ENCODE measurements around the gene YWHAQ.
A peak's percentile ranks its signal among the peaks of the same experiment; 100 is the strongest.
"Not testable (repeated sequence)": the region's sequence is repeated elsewhere in the genome, so short reads cannot be mapped to it uniquely, and the experiment has no call there.

Gene YWHAQ

DNA sequence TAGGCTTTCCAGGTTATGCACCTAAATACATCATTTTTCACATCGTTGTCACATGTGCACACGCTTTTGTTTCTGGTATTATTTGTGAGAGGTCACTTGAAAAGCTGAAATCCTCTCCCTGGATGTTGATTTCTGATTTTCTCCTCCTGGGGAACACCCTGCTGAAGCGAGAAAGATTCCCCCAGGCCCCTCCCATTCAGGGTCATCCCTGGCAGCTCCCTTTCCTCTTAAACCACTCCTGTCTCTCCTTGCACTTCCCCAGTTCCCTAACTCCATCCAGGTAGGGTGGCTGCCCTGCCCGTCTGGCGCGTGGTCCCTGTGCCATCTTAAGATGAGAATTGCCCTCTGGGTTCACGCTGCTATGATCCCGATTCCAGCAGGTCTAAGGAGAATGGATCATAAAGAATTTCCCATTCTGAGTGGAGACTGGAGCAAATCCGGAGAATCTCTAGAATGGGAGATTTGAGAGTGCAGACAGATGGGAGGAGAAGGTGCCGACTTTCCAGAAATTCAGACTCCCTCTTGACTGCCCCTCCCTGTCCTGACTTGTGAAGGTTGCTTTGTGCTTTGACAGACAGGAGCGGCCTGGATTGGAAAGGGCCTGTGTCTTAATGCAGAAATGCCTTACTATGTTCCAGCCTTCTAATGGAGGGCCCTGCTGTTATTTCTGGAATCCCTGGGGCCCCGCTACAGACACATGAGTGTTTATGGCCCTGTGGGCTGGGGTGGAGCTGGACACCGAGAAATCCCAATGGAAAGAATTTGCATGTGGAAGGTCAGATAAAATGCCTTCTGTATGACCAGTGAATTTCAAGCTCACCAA lies 1.3 kb upstream of the YWHAQ start:
- DNase-seq (ENCODE audit: low read depth) = no peak

DNA sequence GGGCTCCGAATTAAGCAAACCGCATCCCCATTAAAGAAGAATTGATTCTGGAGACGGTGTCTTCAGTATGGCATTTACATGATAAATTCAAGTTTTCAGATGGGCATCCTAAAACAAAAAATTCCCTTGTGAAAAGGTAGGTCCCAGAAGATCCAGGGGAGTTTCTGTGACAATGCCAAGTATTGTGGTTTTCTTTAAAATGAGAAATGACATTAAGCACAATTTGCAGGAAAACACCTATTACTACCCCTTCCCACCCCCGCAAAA lies 689 bp upstream of the YWHAQ start:
- no peak for DNase-seq (ENCODE audit: low read depth)

DNA sequence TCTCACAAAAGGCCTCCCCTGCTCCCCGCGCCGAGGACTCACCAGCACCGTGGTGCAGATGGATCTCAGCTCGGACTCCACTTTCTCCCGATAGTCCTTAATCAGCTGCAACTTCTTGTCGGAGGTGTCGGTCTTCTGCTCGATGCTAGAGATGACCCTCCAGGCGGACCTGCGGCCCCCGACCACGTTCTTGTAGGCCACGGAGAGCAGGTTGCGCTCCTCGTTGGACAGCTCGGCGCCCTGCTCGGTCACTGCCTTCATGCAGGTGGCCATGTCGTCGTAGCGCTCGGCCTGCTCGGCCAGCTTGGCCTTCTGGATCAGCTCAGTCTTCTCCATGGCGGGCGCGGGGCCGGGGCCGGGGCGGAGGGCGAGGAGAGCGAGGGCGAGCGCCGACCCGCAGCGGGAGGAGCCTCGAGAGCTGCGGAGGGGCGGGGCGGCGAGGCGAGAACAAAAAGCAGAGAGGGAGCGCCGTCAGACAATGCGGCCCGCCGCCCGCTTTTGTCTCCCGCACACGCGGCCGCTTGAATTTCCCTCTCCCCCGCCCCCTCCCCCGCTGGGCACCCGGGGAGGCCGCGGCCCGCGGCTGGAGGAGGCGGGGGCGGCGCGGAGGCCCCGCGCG lies 571 bp downstream of the YWHAQ start:
- DNase-seq (ENCODE audit: low read depth) = peak; percentile 62

DNA sequence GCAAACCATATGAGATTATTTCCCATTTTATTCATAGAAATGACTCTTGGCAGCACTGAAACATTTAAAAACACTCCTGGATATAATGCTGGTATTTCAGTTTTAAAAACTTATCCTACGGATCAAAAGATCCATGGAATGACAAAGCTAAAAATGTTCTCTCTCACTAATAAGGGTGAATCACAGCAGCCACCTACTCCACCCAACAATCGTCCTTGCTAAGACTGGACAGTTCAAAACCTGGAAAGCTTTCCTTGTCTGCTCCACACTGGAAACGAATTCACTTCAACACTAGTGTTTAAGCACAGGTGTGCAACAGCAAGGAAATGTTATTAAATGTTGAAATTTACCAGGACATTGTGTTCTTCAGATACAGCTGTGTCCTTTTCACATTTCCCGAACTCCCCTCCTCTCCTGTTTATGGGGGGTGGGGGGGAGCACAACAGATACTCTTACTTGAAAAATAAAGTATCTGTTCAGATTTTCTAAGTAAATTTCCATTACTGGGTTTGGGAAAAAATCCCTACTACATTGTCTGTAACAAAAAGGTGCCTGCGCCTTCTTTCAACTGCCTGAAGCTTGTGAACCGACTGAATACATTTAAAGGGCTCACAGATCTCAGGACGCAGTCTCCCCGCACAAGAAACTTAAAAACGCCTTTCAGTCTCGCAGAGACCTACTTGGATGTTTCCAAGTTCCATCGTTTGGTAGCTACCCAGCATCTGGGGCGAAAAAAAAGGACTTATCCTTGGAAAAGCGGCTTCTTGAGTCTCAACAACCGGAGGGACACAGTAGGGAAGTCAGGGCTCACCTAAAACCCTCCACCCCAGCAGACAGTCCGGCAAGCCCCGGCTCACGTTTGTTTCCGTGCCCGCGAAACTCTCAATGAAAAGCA lies 1.3 kb downstream of the YWHAQ start:
- no peak for DNase-seq (ENCODE audit: low read depth)

DNA sequence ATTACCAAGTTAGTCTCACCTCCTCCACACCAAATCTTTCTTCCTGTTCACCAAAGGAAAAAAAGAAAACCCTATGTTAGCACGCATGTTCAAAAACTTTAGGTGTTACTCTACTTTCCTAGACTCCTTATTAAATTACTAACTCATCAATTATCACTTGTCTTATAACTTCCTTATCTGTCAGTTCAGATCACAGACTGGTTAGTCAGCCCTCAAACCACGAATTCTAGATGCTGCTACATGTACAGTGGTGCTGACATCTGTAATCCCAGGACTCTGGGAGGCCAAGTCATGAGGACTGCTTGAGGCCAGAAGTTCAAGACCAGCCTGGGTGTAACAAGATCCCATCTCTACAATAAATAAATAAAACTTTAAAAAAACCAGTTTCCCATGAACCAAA lies 3.5 kb downstream of the YWHAQ start:
- DNase-seq (ENCODE audit: low read depth) = no peak

DNA sequence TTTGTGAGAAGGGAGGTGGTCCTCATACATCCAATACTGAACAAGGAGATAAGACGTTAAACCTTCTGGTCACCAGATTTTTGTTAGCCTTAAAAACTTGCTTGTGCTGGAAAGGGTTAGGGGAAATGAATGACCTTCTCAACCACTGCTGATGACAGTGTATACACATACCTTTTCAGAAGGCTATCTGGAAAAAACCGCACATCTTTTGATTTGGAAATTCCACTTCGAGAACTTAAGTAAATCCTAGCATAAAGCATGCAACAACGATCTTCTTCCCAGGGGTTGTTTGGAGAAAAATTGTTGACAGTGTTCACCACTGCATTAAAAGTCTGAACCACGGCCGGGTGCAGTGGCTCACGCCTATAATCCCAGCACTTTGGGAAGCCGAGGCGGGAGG lies 7.6 kb downstream of the YWHAQ start:
- DNase-seq (ENCODE audit: low read depth) = no peak

DNA sequence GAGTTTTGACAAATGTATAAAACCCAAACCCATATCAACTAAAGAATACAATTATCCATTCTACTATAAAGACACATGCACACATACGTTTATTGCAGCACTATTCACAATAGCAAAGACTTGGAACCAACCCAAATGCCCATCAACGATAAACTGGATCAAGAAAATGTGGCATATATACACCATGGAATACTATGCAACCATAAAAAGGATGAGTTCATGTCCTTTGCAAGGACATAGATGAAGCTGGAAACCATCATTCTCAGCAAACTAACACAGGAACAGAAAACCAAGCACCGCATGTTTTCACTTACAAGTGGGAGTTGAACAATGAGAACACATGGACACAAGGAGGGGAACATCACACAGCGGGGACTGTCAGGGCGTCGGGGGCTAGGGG lies 9.1 kb downstream of the YWHAQ start:
- not testable (repeated sequence) for DNase-seq (ENCODE audit: low read depth)

DNA sequence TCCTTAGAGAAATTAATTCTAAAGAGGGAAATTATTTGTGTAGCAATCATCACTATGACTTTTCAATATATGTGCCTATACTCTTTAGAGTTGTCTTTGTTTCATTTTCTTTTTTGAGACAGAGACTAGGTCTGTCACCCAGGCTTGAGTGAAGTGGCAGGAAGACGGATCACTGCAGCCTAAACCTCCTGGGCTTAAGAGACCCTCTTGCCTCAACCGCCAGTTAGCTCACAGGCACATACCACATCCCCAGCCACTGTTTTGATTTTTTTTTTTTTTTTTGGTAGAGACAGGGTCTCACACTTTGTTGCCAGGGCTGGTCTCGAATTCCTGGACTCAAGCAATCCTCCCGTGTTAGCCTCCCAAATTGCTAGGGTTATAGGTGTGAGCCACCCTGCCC lies 12.4 kb downstream of the YWHAQ start:
- no peak for DNase-seq (ENCODE audit: low read depth)

DNA sequence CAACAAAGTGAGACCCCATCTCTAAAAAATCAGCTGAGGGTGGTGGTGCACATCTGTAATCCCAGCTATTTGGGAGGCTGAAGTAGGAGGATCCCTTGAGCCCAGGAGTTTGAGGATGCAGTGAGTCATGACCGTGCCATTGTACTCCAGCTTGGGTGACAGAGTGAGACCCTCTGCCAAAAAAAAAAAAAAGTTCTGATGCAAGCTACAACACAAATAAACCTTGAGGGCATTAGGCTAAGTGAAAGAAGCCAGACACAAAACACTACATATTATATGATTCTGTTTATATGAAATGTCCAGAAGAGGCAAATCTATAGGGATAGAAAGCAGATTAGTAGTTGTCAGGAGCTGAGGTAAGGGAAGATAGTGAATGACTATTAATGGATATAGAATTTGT lies 13.0 kb downstream of the YWHAQ start:
- DNase-seq (ENCODE audit: low read depth) = no peak

DNA sequence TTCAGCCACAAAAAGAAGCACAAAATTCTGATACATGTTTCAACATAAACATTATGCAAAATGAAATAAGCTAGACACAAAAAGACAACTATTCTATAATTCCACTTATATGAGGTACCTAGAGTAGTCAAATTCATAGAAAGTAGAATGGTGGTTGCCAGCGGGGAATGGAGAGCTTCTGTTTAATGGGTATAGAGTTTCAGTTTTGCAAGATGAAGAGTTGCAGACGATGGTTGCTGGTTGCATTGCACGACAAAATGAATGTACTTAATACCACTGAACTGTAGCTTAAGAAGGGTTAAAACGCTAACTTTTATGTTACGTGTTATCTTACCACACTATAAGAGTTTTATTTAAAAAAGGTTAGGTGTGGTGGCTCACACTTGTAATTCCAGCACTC lies 13.5 kb downstream of the YWHAQ start:
- DNase-seq (ENCODE audit: low read depth) = no peak

DNA sequence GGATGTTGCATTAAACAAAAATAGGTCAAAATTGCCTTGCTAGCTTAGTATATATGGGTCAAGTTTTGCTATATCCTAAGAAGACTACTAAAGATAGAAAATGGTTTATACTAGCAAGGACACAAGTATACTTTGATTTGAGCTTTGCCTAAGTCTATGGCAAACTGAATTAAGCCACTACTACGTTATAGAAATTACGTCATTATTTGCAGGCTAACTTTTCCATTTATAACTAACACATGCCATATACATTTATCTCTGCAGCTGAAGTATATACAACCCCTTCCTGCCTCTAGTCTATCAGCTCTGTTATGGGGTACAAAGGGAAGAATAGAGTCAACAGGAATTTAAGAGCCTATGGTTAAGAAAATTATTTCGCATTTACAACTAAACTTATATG lies 16.2 kb downstream of the YWHAQ start:
- no peak for DNase-seq (ENCODE audit: low read depth)

DNA sequence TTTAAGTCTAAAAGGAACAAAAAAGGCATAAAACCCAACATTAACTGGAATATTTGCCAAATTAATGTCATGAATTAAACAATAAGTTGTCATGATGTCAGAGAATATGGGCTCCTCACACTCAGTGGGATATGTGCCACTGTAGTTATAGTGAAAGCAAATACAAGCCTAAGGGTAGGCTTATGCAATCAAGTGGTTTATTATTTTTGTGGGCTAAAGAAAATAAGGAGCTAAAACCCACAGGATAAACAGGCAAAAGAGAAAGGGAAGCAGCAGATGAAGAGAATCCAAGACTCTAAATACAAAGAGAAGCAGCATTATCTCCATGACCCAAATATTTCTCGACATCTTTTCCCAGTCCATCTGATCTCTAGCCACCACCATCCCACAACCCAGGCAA lies 17.5 kb downstream of the YWHAQ start:
- DNase-seq (ENCODE audit: low read depth) = no peak

DNA sequence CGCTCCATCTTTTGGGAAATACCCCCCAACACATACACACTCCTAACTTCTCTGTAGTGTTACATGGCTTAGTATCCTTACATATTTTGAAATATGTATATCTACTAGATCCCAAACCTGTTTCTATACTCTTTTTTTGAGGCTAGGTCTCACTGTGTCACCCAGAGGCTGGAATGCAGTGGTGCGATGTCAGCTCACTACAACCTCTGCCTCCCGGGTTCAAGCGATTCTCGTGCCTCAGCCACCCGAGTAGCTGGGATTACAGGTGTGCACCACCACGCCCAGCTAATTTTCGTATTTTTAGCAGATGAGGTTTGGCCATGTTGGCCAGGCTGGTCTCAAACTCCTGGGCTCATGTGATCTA lies 19.3 kb downstream of the YWHAQ start:
- DNase-seq (ENCODE audit: low read depth) = not testable (repeated sequence)

DNA sequence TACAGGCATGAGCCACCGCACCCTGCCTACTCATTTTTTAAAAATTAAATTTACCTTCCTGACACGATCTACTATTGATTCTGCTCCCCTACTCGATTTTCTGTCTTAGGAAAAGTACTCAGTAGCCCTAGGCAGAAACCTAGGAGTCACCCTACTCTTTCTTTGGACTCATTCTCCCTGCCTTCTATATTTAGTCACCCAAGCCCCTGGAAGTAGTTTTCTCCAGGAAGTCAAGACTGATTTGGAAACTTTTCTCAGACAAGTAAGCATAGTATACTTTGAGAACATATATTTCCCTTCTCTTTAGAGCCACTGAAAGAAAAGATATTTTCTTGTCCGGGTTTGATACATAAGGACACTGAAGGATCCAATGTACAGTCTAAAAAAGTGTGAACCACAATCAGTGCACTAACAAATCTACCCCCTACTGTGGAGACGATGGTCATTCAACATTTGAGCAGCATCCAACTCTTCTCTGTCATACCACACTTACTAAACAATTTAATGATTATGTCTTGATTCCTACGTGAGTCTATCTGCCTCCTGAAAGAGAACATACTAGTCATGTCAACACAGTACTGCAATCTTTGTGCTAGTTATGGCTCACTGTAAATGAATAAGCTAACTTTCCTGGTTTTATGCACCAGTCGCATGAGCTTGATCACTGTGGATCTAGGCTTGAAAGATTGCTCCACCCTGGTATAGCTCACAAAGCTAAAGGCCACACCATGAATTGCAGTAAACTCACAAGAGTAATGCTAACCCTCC lies 19.8 kb downstream of the YWHAQ start:
- no peak for DNase-seq (ENCODE audit: low read depth)

DNA sequence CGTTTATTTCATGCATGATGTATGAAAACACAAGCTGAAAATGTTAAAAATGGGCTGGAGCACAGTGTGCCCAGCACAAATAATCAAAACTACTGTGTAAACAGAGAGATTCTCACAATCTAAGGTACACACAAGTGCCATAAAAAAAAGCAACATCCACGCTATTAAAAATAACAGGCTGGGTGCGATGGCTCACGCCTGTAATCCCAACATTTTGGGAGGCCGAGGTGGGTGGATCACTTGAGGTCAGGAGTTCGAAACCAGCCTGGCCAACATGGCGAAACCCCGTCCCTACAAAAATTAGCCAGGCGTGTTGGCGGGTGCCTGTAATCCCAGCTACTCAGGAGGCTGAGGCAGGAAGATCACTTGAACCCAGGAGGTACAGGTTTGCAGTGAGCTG lies 22.3 kb downstream of the YWHAQ start:
- not testable (repeated sequence) for DNase-seq (ENCODE audit: low read depth)

DNA sequence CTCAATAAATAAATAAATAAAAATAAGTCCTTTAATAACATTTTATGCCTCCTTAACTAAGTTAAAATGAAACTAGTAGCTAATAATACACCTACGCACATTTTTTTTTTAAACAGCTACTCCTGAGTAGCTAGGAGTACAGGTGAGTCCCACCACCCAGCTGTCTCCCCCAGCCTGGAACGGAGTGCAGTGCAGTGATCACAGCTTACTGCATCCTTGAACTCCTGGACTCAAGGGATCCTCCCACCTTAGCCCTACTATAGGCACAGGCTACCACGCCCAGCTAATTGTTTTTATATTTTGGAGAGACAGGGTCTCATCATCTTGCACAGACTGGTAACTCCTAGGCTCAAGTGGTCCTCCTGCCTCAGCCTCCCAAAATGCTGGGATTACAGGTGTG lies 28.4 kb downstream of the YWHAQ start:
- no peak for DNase-seq (ENCODE audit: low read depth)

DNA sequence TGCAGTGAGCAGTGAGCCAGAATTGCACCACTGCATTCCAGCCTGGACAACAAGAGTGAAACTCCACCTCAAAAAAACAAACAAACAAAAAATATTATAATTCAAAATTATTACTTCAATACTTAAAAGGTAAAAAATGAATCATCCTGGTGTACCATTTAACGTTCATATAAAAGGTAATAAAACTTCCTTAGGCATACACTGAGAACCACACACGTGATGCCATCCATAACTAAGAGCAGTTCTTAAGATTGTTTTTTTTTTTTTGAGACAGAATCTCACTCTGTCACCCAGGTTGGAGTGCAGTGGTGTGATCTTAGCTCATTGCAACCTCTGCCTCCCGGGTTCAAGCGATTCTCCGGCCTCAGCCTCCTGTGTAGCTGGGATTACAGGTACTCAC lies 29.4 kb downstream of the YWHAQ start:
- DNase-seq (ENCODE audit: low read depth) = no peak

DNA sequence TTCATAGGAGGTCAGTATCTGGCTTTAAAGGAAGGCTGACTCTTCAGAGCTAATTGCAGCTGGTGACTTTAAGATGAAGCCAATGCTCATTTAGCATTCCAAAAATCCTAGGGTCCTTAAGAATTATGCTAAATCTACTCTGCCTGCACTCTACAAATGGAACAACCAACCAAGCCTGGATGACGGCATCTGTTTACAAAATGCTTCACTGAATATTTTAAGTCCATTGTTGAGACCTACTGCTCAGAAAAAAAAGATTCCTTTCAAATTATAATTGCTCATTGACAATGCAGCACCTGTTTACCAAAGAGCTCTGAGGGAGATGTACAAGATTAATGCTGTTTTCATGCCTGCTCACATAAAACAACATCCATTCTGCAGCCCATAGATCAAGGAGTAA lies 31.4 kb downstream of the YWHAQ start:
- DNase-seq (ENCODE audit: low read depth) = no peak

DNA sequence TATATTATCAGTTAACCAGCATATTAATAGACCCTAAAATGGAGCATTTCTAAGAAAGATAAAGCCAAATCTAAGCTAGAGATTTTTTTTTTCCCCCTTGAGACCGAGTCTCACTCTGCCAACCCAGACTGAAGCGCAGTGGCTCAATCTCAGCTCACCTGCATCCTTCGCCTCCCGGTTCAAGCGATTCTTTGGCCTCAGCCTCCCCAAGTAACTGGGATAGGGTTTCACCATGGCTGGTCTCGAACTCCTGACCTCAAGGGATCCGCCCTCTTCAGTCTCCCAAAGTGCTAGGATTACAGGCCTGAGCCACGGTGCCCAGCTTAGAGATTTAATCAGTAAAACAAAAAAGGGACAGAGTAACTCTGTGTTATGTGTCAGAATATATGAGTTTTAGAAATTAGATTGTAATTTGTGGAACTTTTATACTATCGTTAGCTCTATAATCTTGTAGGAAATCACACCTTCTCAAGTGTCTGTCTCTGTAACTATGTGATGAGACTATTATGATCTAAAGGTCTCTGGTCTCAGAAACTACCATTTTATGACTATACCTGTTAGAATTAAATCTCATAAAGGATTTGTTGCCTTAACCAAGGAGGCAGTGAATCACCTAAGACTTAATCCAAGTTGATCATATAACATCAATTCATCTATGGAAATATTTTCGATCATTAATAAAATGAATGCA lies 34.0 kb downstream of the YWHAQ start:
- DNase-seq (ENCODE audit: low read depth) = no peak

DNA sequence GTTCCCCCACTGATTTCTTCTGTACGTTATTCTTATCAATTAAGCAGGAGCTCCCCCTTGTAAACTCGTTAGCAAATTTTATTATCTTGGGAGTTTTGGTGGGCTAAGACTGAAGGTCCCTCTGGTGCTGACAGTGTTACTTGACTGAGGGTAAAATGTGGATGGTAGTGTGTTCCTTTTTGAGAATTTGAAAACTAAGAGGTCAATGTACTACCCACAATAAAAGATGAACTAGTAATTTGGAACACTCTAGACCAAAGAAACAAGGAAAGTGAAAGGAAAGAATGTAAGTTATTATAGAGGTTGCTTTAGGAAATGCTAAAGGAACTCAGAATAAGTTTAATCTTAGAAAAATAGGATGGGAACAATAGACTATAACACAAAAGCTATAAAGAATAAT lies 35.1 kb downstream of the YWHAQ start:
- DNase-seq (ENCODE audit: low read depth) = no peak

DNA sequence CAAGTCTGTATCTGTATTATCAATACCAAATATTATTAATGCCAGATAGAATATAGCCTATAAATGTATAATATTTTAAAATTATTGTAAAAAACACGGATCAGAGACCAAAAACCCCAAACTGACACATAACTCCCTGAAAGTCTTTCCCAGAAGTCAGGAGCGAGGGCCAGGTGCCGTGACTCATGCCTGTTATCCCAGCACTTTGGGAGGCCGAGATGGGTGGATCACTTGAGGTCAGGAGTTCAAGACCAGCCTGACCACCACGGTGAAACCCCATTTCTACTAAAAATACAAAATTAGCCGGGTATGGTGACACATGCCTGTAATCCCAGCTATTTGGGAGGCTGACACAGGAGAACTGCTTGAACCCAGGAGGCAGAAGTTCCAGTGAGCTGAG lies 35.5 kb downstream of the YWHAQ start:
- DNase-seq (ENCODE audit: low read depth) = not testable (repeated sequence)
